HCT116 (cell line): Measurements from ENCODE around the gene PSG6. TPM values are rescaled to one million over a fixed set of nuclear protein-coding genes. Genes with fewer than 3 reads are reported as not detected.

Source experiments
- total RNA-seq: library from RNA; stranded (reverse); gene quantifications from one replicate; pipeline ENCODE4 v1.2.1, GENCODE V29; 2021; ENCODE audit not compliant: unreplicated experiment

The PSG6 gene
- total RNA-seq, 1 experiment from 2014 or later = not detected

Other genes with a start within 250 kb of the PSG6 start
- not detected for gene PSG3, start 177.4 kb downstream of the PSG6 start, total RNA-seq
- gene PSG8, start 152.2 kb downstream of the PSG6 start, total RNA-seq = not detected
- not detected for gene PSG1, start 38.2 kb downstream of the PSG6 start, total RNA-seq
- not detected for gene PSG7, start 19.3 kb upstream of the PSG6 start, total RNA-seq
- not detected for gene PSG11, start 108.6 kb upstream of the PSG6 start, total RNA-seq
- not detected for gene PSG2, start 164.8 kb upstream of the PSG6 start, total RNA-seq